ENCODE results near the gene QKI.

DNA sequence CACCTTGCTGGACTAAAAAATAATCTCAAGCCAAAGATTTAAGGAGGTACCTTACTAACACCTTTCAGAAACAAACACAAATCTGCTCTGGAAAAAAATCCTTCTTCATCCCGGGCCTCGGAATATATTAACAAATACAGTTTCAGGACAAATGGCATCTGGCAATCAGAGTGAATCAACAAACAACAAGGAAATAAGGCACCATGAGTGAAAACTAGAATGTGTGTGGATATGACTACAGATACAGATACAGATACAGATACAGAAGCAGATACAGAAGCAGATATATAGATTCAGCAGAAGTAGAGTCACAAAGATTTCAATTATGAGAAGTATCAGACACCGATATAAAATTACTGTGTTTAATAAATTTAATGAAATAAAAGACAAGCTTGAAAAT, 178.4 kb downstream of the QKI start:
- TF ChIP-seq POLR2A (IDR thresholded peaks at IDR 0.05; ENCODE audit: low read depth, low read length) (no peak), SPI1 (IDR thresholded peaks at IDR 0.05; ENCODE audit: low read depth, low read length) (no peak)

Data from GM12891 (cell line).